KMS-11 (cell line): ENCODE measurements around the gene WASL.
"Not testable (repeated sequence)": the region's sequence is repeated elsewhere in the genome, so short reads cannot be mapped to it uniquely, and the experiment has no call there.

Experiments used
- H2AFZ ChIP-seq: fragments of 200-600 bp; sonication (generic); 2 replicates; pipeline ENCODE4 v1.6.1; 2016; ENCODE audit warnings: antibody characterized with exemption, mixed run types, low read depth
- H3K27ac ChIP-seq: fragments of 200-600 bp; sonication (generic); 2 replicates; pipeline ENCODE4 v1.6.1; 2016; ENCODE audit warnings: mild to moderate bottlenecking, mixed run types
- H3K27me3 ChIP-seq: fragments of 200-600 bp; sonication (generic); 2 replicates; pipeline ENCODE4 v1.6.1; 2017; ENCODE audit warnings: mild to moderate bottlenecking, low read depth, mixed run types, moderate library complexity; ENCODE audit not compliant: insufficient read depth
- H3K36me3 ChIP-seq: fragments of 200-600 bp; sonication (generic); 2 replicates; pipeline ENCODE4 v1.6.1; 2017; ENCODE audit warnings: mild to moderate bottlenecking, mixed run types; ENCODE audit not compliant: insufficient read depth
- H3K4me1 ChIP-seq: fragments of 200-600 bp; sonication (generic); 2 replicates; pipeline ENCODE4 v1.6.1; 2016; ENCODE audit warnings: mild to moderate bottlenecking, low read depth, mixed run types; ENCODE audit not compliant: poor library complexity, severe bottlenecking
- H3K4me2 ChIP-seq: fragments of 200-600 bp; sonication (generic); 2 replicates; pipeline ENCODE4 v1.7.0; 2016; ENCODE audit warnings: mild to moderate bottlenecking, mixed run types
- H3K4me3 ChIP-seq: fragments of 200-600 bp; sonication (generic); IDR thresholded peaks from 2 replicates; pipeline ENCODE4 v1.6.1; 2017; ENCODE audit warnings: low read depth, low read length, mixed read lengths; ENCODE audit not compliant: insufficient read depth
- H3K79me2 ChIP-seq: fragments of 200-600 bp; sonication (generic); 2 replicates; pipeline ENCODE4 v1.6.1; 2016; ENCODE audit warnings: low read depth, mixed run types; ENCODE audit not compliant: insufficient read depth
- H3K9ac ChIP-seq: fragments of 200-600 bp; sonication (generic); 2 replicates; pipeline ENCODE4 v1.6.1; 2016; ENCODE audit warnings: mild to moderate bottlenecking, mixed run types
- H4K20me1 ChIP-seq: fragments of 200-600 bp; sonication (generic); 2 replicates; pipeline ENCODE4 v1.6.1; 2016; ENCODE audit warnings: mild to moderate bottlenecking, mixed run types; ENCODE audit not compliant: insufficient read depth
- TF ChIP-seq, protein P1 (sequence below): fragments of 200-600 bp; sonication (generic); conservative IDR thresholded peaks from 2 replicates; pipeline ENCODE4 v1.6.1; 2017; ENCODE audit warnings: low read depth, mild to moderate bottlenecking, antibody characterized with exemption, low read length, moderate library complexity, mixed read lengths

The WASL gene

DNA sequence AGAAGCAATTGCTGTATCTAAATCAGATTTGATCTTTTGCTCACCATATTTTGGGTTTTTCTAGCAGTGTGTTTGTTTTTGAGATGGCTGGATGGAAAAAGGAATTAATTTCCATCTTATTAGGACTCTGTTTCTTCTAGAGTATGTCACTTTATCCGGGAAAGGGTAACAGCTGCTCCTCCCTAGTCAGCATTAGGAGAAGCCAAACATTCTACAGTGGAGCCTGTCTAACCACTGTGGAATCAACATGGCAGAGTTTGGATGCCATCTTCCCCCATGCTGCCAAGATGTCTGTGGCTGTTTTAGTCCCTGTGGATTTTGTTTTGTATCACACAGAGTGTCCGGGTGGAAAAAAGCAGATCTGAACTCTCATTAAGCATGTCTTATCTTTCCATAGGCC is 109.2 kb downstream of the WASL start:
- Histone ChIP-seq H3K27me3 (no peaks in the 10 kb centered on the region), H3K4me1 (no peaks in the 10 kb centered on the region), H4K20me1 (no peaks in the 10 kb centered on the region), H3K4me2 (no peak overlapping the region), H3K9ac (no peak overlapping the region), H3K79me2 (no peaks in the 10 kb centered on the region), H3K36me3 (no peaks in the 10 kb centered on the region), H2AFZ (no peak overlapping the region), H3K27ac (no peak overlapping the region), H3K4me3 (no peak overlapping the region)
- TF ChIP-seq, protein P1, sequence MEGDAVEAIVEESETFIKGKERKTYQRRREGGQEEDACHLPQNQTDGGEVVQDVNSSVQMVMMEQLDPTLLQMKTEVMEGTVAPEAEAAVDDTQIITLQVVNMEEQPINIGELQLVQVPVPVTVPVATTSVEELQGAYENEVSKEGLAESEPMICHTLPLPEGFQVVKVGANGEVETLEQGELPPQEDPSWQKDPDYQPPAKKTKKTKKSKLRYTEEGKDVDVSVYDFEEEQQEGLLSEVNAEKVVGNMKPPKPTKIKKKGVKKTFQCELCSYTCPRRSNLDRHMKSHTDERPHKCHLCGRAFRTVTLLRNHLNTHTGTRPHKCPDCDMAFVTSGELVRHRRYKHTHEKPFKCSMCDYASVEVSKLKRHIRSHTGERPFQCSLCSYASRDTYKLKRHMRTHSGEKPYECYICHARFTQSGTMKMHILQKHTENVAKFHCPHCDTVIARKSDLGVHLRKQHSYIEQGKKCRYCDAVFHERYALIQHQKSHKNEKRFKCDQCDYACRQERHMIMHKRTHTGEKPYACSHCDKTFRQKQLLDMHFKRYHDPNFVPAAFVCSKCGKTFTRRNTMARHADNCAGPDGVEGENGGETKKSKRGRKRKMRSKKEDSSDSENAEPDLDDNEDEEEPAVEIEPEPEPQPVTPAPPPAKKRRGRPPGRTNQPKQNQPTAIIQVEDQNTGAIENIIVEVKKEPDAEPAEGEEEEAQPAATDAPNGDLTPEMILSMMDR: no peak

DNA sequence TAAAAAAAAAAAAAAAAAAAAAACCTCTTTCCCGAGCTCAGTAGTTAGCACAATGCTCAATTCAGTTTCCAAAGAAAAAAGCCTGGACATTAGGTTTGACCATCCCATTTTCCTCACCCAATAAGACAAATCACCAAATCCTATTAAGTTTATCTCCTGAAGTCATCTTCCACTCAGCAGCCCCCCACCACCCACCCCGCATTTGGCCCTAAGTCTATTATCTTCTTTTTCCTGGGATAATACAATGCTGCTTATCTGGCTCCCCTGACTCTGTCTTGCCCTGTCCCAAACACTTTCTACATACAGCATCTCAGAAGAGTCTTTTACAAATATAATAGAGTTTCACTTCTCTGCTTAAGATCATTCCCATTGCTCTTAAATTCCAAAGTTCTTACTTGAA is 110.9 kb downstream of the WASL start:
- Histone ChIP-seq H3K27ac (no peak overlapping the region), H3K4me1 (no peaks in the 10 kb centered on the region), H3K27me3 (no peaks in the 10 kb centered on the region), H3K4me3 (no peak overlapping the region), H3K9ac (no peak overlapping the region), H3K4me2 (no peak overlapping the region), H3K36me3 (no peaks in the 10 kb centered on the region), H2AFZ (no peak overlapping the region), H3K79me2 (no peaks in the 10 kb centered on the region), H4K20me1 (no peaks in the 10 kb centered on the region)
- TF ChIP-seq, protein P1: no peak

DNA sequence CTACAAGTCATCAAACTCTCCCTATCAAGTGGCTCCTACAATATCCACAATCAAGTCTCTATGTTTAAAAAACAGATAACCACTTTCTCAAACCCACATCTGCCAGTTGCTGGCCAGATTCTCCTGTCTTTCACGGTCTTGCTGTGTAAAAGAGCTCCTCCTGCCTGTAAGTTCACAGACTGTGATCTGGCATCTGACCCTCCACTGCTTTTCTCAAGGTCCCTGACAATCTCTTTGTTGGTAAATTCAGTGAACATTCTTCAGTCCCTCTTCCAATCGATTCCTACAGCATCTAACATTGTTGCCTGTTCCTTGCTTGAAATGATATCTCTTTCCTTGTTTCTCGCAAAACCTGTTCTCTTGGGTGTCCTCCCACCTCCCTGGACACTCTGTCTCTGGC is 111.6 kb downstream of the WASL start:
- H3K79me2 ChIP-seq: no peaks in the 10 kb centered on the region
- H4K20me1 ChIP-seq: no peaks in the 10 kb centered on the region
- no peak overlapping the region for H3K9ac ChIP-seq
- no peak overlapping the region for H3K27ac ChIP-seq
- H3K4me1 ChIP-seq: no peaks in the 10 kb centered on the region
- no peak overlapping the region for H3K4me2 ChIP-seq
- TF ChIP-seq, protein P1: no peak
- no peaks in the 10 kb centered on the region for H3K36me3 ChIP-seq
- H3K4me3 ChIP-seq: no peak overlapping the region
- no peak overlapping the region for H2AFZ ChIP-seq
- no peaks in the 10 kb centered on the region for H3K27me3 ChIP-seq

DNA sequence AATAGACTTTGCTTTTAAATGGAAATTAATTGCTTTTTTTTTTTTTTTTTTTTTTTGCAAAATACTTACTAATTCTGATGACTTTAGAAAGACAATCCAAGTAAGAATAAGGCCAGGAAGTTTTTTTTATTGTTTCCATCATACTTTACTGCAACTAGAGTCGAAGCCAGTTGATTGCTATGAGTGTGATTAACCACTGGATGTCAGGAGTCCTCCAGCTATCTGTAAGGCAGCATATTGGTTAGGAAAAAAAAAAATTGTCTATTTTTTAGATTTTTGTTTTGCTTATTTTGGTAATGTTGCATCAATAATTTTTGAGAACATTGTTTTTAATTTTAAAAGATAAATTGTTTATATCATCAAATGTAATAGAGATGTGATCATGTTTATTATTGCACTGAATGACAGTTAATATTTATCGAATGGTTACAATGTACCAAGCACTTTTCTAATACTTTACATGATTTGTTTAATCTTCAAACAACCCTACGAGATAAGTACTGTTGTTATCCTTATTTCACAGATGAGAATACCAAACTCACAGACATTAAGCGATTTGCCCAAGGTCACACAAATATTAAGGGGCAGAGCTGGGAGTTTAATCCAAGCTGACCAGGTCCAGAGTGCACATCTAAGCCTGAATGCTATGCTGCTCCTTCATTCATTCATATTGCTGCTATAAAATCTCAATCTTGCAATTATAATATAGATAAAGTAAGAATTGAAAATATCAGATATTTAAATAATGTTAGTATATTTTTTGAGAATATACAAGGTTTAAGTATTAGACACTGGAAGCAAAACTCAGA is 113.0 kb downstream of the WASL start:
- Histone ChIP-seq H3K36me3 (no peaks in the 10 kb centered on the region), H3K4me2 (no peak overlapping the region), H3K4me1 (no peaks in the 10 kb centered on the region), H3K4me3 (no peak overlapping the region), H3K79me2 (no peaks in the 10 kb centered on the region), H3K27me3 (no peaks in the 10 kb centered on the region), H4K20me1 (no peaks in the 10 kb centered on the region), H2AFZ (no peak overlapping the region), H3K27ac (no peak overlapping the region), H3K9ac (no peak overlapping the region)
- TF ChIP-seq, protein P1: 0 out of 2 replicates have a peak, but pooled peaks have one; percentile 44

DNA sequence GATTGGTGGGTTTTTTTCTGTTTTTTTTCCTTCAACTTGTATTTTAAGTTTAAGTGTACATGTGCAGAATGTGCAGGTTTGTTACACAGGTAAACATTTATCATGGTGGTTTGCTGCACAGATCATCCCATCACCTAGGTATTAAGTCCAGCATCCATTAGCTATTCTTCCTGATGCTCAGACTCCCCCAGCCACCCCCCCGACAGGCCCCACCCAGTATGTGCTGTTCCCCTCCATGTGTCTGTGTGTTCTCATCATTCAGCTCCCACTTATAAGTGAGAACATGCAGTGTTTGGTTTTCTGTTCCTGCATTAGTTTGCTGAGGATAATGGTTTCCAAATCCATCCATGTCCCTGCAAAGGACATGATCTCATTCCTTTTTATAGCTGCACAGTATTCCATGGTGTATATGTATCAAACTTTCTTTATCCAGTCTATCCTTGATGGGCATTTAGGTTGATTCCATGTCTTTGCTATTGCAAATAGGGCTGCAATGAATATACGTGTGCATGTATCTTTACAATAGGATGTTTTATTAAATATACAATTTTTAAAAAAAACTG is 114.7 kb downstream of the WASL start:
- not testable (repeated sequence) for H4K20me1 ChIP-seq, H3K9ac ChIP-seq, H2AFZ ChIP-seq, H3K27me3 ChIP-seq, H3K4me2 ChIP-seq, H3K36me3 ChIP-seq, H3K79me2 ChIP-seq, H3K4me1 ChIP-seq, H3K4me3 ChIP-seq, H3K27ac ChIP-seq
